HG03520 (cell line): Measurements from ENCODE around the gene TMEM108.

Experiments used
- ATAC-seq: cut with Tn5 transposase; IDR thresholded peaks from one replicate; pipeline ENCODE4 v1.9.1; 2021; ENCODE audit warnings: mild to moderate bottlenecking, moderate library complexity; ENCODE audit not compliant: unreplicated experiment

The TMEM108 gene

DNA sequence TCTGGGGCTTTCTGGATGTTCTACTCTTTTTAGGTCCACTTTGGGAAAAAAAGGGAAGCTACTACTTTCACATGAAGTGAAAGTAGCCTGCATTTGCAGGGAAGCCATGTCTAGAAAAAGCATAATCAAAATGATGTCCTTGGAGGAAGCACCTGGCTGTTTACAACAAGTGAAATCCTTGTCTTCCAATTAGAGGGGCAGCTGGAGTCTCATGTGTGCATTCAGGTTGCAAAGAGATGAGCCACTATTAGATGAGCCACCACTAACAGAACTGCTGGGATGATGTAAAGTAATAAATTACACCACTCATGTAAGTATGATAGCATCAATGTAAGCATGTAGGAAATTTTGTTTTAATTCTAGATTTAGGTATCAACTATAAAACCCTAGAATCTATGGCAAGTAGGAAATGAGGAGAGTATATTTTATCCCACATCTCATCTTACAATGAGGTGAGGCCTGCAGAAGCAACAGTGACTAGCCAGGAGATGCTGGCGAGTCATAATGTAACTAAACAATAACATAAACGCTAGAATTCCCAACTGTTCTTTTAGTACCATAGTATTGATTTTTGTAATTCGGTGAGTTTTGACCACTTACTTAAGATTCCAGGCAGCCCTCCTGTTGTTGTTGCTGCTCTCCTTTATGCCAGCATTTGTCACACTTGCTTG, 75.9 kb downstream of the TMEM108 start:
- no peak for ATAC-seq

DNA sequence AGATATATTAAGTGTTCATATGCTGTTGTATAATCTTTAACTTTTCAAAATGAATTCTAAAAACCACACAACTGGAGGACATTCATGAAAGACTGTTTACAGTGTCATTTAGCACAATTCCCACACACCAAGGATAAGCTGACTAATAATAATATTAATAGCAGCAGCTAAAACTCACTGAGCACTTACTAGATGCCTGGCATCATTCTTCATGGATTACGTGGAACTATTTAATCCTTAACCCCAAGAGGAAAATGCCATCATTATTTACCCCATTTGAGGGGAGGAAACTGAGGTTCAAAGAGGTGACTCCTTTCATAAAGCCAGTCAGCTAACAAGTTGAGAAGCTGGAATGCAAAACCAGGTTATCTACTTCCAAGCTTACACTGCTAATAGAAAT, 77.0 kb downstream of the TMEM108 start:
- ATAC-seq: no peak

DNA sequence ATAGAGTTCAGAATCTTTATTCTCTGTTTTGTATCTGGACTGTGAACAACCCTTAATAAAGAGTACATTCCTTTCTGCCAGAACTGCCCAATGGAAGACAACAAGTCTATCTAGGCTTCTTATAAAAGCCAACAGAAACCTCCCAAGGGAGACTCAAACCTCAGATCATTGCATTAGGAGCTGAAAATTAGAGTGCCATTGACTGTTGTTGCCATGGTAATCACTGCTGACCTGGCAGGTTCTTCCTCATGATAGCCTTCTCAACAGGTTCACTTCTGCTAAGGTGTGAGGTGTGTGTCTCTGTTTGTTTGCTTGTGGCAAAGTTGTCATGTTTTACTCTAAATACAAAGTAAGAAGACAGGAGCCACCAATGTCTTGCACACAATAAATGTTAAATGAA, 79.2 kb downstream of the TMEM108 start:
- ATAC-seq: no peak

DNA sequence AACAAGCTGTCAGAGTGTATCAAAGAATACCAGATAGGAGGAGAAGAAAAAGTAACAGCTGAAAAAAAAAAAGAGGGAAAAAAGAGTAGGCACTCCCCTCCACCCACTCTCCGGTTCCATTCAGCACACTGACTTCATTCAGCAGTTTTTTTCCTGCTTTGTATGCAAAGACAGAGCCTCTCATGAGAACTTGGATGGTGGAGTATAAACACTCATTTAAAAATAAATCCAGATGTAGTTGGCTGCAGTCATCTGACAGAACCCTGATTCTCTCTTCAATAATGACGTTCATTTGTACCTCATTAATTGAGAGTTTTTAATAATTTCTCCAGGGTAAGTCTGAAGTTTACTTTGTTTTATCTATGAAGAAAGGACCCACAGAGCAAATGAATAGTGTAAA, 81.0 kb downstream of the TMEM108 start:
- ATAC-seq: no peak

DNA sequence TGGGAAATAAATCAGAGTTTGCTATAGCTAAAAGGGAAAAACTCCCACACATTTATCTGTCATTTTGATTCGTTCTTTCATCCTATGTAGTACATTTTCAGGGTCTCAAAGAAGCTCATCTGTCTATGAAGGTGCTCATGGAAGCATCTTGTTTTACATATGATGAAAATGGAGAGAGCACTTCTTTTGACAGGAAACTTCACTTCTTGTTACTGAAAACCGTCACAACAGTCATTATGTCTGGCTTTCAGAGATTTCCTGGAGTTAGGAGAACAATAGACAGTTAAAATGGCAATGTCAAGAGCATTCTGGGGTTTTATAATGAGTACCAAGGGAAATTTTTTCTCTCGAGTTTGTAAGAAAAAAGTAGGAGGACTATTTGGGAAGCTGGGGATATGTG, 83.3 kb downstream of the TMEM108 start:
- ATAC-seq: no peak

DNA sequence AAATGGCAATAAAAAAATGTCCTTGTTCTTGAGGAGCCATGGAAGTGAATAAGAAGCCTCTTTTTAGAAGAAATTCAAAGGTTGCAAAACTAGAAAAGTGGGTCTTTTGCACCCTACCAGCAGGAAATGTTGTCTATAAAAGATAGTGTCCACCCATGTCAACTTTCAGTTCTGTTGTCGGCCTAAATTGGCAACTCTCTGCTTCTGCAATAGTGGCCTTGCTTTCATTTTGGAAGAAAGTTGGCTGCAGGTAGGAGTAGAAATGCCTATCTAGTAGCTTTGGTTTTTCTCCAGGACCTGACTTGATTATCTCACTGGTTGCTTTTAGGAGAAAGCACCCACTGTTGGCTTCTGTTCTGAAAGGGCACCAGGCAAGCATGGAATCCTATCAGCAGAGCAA, 85.4 kb downstream of the TMEM108 start:
- ATAC-seq: no peak

DNA sequence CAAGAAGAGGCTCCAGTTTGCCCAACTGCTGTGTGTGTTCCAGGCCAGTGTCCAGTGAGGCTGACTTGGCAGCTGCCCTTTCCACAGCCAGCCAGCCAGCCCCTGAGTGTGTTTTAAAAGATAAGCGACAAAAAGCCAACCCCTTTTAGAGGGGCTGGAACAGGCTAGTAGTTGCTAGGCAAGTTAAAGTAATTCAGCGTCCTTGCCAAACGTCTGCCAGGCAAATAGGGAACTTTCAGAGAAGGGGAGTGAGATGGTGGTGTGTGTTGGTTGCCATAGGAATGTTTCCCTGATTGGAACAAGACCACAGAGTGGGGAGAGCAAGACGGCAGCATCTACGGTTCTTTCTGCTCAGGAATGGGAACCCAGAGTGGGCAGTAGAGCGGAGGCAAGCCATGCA, 86.3 kb downstream of the TMEM108 start:
- ATAC-seq: no peak

DNA sequence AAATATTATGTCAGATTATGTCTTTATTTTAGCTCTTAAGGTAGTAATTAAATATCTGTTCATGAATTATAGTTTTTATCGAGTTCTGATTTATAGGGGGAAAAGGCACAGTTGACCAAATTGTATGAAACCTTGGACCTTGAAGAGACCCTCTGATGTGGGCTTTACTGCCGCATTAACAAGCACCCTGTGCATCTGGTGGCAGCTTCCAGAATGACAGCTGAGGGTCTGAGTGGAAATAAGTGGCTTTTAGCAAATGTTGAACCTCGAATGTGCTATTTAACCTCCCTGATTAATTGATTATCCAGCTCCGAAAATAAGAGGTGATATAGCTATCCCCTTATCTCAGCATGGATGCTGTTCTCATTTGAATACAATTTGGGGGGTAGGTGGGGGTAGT, 87.0 kb downstream of the TMEM108 start:
- no peak for ATAC-seq

DNA sequence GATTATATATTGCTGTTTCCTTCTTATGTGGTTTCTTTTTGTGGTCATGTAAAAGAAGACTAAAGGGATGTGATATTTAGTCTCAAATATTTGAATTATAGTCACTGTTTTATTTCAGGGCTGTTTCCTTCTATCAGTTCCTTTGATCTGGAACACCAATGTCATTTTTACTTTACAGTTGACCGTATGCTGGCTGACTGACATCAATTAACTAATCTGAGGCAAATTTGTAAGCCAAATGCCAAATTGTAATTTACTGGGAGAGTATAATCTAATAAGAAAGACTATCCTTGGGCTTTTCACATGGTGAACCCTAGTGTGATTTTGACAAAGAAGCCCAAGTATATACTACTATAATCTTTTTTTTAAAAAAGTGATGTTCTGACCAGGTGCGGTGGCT, 87.6 kb downstream of the TMEM108 start:
- no peak for ATAC-seq

DNA sequence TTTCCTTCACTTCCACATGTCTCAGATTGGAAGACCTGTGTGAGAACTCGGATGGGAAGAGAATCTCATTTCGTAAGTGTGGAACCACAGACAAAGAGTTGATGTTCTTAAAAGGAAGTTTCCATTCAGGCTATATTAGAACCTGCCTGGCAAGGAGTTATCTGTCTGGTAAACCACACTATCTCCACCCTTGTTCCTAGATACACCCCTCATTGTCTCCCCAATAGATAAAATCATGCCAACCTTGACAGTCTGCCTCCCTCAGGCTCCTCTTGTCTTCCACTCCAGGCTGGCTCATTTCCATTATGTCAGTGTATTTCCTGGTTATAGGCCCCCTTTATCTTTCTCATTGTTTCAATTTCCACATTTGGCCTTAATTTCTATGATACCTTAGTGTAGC, 89.2 kb downstream of the TMEM108 start:
- no peak for ATAC-seq

DNA sequence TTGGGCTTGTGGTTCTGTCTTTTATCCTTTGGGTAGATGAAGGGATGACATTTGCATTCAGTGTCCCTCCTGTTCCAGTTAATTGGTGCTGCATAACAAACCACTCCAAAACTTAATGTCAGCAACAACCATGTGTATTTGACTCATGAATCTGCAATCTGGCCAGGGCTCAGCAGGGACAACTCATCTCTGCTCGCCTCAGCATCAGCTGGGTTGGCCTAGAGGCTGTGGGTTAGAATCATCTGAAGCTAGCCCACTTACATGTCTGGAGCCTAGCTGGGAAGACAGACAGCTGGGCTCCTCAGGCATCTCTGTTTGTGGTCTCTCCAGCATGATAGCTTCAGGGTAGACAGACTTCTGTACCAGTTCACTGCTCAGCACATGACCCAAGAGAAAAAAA, 92.0 kb downstream of the TMEM108 start:
- no peak for ATAC-seq

DNA sequence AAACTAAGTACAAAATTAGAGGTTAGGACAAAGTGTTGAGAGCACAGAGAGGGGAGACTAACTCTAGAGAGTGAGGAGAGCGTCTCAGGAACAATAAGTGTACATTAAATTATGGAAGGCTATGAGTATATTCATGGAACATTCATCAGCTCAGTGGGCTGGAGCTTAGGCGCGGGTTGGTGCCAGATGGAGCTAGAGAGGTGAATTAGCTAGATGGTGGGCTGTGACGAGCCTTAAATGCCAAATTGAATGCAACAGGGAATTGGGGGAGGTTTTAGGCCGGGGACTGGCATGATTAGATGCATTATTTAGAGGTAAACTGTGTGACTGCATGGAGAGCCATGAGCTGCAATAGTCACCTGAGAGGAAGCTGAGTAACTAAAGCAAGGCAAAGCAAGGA, 97.1 kb downstream of the TMEM108 start:
- no peak for ATAC-seq

DNA sequence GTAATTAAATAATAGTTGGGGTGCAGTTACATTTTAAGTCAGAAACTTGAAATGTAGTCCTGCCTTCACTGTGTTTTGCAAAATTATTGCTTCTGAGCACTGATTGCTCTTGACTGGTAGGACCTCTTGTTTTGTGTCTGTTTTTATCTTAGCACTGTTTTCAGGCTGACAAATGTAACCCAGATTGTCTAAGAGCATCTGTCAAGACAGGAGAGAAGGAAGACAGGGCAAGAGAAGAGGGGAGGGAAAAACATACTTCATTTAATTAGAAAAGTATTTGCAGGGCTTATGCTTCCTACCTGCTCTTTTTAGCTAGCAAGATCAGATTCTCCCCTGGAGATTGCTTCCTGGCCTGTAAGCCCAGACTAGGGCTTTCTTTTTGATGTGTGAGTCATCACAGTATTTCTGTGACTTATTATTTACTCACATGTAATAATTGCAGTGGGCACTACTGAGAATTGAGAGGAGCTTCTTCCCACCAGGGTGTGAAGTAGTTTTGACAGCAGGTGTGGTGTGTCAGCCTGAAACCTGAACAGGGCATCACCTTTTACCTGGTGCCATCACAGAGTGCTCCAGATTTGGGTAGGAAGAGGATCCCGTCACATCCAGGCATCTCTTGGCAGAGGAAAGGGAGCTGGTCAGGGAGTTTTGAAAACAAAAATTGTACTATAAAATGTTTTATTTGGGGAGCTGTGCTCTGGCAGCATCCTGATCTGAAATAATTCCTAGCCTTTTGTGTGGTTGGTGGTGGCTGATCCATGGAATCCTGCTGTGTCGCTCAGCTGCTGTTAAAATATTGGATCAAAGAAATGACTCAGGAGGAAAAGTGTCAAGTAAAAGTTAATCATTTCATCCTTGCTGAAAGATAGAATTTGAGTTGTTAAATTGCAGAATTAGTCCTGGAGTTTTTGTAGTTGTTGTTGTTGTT, 98.2 kb downstream of the TMEM108 start:
- ATAC-seq: peak; percentile 46

DNA sequence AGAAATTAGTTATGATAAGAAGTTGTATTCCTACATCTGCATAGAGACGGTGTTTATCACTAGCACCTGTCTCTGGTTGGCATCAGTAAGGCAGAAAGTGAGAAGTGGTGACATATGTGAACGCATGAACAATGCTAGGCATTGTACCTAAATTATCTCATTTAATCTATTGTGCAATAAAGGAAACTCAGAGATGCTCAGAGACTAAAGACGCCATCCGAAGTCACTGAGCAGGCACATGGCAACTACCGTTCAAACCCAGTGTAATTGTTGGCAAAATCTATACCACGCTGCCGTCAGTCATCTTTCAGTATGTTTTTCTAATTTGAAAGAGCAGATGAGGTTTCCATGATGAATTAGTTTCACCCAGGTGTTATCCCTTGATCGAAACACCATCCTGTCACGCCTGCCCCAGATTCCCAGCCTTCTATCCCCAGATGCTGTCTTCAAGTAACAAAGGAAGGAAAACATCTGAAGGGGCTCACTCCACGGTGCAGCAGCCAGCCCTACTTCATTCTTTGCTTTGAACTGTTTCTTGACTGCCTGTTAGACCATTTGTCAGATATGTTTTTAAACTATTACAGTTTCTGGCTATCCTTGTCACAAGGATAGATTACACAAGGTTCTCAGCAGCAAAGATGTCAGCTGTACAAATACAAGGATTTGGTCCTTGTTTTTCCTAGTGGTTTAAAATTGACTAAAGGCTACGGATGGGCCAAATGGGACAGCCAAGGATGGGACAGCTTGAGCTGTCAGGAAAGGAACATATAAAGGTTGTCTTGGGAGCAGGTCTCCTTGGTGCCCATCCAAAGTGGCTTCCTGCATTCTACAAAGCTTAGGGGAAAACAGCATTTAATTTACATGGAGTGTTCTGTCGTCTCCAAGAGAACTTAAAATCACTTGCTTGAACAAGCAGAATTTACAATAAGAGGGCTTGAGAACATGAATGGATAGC, 99.1 kb downstream of the TMEM108 start:
- ATAC-seq: no peak

DNA sequence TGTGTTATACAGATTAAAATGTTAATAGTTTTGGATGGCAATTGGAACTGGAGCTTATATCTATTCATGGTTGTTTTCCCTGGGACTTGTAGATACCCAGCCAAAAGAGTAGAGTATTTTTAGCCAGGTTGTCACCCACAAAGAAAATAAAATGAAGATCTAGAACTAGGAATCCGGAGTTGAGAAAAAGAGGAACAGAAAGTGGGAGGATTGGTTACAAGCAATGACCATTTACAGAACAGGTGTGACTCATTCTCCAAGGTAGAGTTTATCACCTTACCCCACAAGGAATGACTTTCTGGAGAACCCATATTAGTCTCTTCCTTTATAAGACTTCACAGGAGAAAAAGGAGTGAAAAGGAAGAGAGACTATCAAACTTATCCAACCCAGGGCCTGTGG, 99.8 kb downstream of the TMEM108 start:
- ATAC-seq: peak; percentile 85

DNA sequence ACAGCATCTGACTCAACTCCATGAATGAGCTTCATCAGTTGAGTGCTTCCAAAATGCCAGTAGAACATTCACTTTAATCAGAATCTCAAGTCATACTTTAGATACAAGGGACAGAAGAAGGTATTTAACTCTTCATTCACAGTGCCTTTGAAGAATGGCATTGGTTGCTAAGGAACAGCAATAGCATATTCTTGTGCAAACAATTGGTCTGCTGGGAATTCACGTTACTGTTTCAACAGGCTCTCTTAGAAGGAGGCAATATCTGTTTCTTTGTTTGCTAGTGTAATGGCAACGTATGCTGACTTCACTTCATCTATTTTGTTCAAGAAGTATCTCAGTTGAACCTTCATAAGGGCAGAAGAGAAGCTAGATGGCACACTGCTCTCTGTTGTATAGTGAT, 113.9 kb downstream of the TMEM108 start:
- no peak for ATAC-seq

DNA sequence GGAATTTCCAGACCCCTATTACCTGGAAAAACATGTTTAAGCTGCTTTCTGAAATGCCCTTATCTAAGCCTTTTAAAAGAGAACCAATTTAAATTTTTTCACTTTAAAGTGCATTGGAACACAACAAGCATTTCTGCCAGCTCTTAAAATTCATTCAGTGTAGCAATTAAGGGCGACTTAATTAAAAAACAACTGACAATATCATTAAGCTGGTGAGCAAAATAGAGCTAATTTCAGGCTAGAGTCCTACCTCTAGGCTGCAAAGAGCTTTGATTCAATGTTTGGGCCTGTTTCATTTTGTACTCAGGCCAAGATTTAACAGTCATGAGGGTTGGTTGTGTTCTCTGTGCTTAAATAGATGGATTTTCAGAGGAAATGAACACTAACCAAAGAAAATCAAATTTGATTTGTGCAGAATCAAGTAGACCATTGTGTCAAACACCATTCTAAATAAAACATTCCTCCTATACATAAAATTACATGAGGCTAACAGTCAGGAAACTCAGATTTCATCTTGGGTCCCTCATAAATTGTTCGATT, 114.6 kb downstream of the TMEM108 start:
- no peak for ATAC-seq

DNA sequence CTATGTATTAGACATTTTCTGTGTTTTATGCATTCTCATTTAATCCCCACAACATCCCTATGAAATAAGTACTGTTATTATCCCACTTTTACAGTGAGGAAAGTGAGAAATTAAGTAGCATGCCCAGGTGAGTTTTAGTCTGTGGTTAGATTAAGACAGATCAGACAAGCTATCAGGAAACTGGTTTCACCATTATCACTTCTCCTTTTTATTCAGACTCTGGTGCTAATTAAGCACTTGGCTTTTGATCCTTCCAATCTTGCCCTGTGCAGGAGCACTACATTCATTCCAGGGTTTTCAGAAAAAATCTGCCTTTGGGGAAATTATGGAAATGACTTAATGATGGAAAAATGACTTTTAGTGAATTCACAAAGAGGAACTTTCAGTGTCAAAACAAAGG, 115.2 kb downstream of the TMEM108 start:
- ATAC-seq: no peak

DNA sequence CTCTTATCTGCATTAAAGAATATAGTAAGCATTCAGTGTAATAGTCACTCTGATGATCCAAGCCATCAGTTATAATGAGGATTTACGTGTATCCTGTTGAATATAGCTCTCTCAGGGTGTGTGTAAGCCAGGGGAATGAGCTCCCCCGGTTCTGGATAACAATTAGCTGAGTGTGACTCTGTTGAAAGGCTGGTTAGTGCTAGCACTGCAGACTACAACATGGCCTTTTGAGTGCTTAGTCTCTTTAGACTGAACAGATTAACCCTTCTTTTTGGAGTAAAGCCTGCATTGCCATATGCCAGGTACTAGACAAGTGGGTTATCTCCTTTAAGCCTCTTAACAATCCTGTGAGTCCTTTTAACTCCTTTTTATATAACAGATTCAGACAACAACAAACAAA, 119.5 kb downstream of the TMEM108 start:
- ATAC-seq: no peak

DNA sequence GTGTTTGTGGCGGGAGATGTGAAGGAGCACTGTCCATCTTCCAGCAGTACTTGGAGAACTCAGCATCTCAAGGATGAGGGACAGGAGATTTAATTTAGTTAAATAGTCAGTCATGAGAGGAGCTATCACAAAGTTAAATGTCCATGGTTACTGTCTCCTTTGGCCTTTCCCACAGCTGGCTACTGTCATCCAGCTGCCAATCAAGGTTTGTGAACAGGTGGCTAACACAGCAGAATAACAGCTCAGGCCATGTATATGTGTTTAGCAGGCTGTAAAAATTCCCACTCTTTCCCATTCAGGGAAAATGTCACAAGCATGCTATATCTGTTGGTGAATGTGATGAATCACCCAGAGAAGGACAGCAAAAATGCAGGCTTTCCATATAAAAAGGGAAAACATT, 120.5 kb downstream of the TMEM108 start:
- ATAC-seq: no peak
